ENCODE measurements around the gene PSMD2. TPM values are rescaled to one million over a fixed set of nuclear protein-coding genes. Genes with fewer than 3 reads are reported as not detected.

PSMD2 gene
- total RNA-seq, 1 donor from 2014 or later: 507 TPM

DNA sequence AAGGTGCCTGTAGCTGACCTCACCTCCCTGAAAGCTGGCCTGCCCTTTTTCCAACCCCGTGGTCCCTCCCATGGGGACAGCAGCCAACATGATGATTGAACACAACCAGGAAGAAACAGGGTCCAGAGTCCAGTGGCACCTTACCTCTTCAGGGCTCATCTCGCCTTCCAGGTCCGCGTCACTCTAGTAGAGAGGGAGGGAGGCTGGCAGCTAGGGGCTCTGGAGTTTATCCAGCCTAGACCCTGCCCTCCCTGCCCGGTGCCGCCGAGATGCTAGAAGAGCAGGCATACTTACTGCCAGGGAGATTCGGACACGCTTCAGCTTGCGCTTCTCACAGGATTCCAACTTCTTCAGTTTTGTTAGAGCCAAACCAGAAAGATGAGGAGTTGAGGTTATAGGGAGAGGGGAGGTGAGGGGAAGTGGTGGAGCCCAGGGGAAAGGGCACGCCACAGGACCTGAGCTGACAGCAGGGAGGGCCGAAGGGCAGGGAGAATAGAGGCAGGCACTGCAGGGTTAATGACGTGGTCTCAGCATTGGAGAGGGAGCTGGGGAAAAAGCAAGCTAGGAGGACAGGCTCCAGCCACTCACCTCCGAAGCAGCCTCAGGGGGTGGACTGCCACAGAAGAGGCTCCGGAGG lies 53.2 kb downstream of the PSMD2 start:
- Histone ChIP-seq H3K4me3 (ENCODE audit: low read depth, low read length) (no peak overlapping the region), H3K27me3 (ENCODE audit: control insufficient read depth, insufficient read depth, low read length) (no peaks in the 10 kb centered on the region), H3K36me3 (ENCODE audit: control insufficient read depth, insufficient read depth, low read length) (peaks cover 2% of the 10 kb centered on the region)
- FAIRE-seq (no peak), DNase-seq (ENCODE audit: low read depth) (no peak)
- TF ChIP-seq, protein P1, sequence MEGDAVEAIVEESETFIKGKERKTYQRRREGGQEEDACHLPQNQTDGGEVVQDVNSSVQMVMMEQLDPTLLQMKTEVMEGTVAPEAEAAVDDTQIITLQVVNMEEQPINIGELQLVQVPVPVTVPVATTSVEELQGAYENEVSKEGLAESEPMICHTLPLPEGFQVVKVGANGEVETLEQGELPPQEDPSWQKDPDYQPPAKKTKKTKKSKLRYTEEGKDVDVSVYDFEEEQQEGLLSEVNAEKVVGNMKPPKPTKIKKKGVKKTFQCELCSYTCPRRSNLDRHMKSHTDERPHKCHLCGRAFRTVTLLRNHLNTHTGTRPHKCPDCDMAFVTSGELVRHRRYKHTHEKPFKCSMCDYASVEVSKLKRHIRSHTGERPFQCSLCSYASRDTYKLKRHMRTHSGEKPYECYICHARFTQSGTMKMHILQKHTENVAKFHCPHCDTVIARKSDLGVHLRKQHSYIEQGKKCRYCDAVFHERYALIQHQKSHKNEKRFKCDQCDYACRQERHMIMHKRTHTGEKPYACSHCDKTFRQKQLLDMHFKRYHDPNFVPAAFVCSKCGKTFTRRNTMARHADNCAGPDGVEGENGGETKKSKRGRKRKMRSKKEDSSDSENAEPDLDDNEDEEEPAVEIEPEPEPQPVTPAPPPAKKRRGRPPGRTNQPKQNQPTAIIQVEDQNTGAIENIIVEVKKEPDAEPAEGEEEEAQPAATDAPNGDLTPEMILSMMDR (IDR thresholded peaks at IDR 0.05; ENCODE audit: insufficient read depth, low read length, severe bottlenecking): no peak

- DNase-seq (ENCODE audit: low read depth) (no peak), FAIRE-seq (no peak)
- TF ChIP-seq, protein P1 (IDR thresholded peaks at IDR 0.05; ENCODE audit: insufficient read depth, low read length, severe bottlenecking): no peak
- Histone ChIP-seq H3K27me3 (ENCODE audit: control insufficient read depth, insufficient read depth, low read length) (no peaks in the 10 kb centered on the region), H3K4me3 (ENCODE audit: low read depth, low read length) (no peak overlapping the region), H3K36me3 (ENCODE audit: control insufficient read depth, insufficient read depth, low read length) (peaks cover 4% of the 10 kb centered on the region)
These were observed 54.0 kb downstream of the PSMD2 start for GRCh38 chr3:184352897-184353545.

DNA sequence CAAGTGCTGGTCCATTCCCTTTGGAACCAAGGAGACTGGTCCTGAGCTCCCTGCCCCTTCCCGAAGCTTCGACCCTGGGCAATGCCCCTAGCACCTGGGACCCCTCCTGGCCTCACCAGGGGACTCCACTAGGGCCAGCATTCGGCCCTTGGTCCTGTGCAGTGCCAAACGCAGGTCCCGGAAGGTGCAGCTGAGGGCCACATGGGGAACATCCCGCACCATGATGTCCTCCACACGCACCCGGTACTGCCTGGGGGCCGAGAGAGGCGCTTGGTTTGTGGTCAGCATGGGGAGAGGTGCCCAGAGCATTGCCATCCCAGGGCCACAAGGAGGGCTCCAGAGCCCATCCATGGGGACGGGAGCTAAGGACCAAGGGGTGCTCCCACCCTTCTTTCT lies 54.5 kb downstream of the PSMD2 start:
- DNase-seq (ENCODE audit: low read depth) (no peak), FAIRE-seq (no peak)
- TF ChIP-seq, protein P1 (IDR thresholded peaks at IDR 0.05; ENCODE audit: insufficient read depth, low read length, severe bottlenecking): no peak
- Histone ChIP-seq H3K4me3 (ENCODE audit: low read depth, low read length) (no peak overlapping the region), H3K36me3 (ENCODE audit: control insufficient read depth, insufficient read depth, low read length) (peaks cover 4% of the 10 kb centered on the region), H3K27me3 (ENCODE audit: control insufficient read depth, insufficient read depth, low read length) (no peaks in the 10 kb centered on the region)

DNA sequence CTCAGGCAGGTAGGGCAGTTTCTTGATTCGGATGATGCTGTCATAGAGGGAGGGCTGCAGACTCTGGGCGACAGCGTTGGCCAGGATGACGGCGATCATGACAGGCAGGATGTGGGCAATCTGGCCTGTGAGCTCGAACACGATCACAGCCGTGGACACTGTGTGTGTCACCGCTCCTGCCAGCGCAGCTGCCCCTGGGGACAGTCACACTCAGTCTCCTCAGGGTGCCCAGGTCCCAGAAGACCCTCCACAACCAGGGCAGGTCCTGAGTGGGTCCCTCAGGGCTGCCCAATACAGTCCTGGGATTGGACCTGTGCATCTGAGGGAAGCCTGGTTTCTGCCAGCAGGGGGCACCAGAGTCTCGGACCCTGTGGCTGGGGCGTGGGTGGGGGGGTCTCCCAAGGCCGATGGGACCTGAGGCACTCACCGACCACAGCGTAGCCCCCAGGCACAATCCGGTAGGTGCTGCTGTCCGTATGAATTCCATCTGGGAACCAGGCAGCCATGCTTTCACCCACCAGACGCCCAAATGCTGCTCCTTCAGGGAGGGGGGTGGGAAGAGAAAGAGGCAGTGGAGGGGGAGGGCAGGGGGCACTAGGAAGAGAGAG lies 55.2 kb downstream of the PSMD2 start:
- no peak overlapping the region for H3K4me3 ChIP-seq (ENCODE audit: low read depth, low read length)
- FAIRE-seq (no peak), DNase-seq (ENCODE audit: low read depth) (no peak)
- H3K36me3 ChIP-seq (ENCODE audit: control insufficient read depth, insufficient read depth, low read length): peaks cover 4% of the 10 kb centered on the region
- TF ChIP-seq, protein P1 (IDR thresholded peaks at IDR 0.05; ENCODE audit: insufficient read depth, low read length, severe bottlenecking): peak; percentile 85
- no peaks in the 10 kb centered on the region for H3K27me3 ChIP-seq (ENCODE audit: control insufficient read depth, insufficient read depth, low read length)

DNA sequence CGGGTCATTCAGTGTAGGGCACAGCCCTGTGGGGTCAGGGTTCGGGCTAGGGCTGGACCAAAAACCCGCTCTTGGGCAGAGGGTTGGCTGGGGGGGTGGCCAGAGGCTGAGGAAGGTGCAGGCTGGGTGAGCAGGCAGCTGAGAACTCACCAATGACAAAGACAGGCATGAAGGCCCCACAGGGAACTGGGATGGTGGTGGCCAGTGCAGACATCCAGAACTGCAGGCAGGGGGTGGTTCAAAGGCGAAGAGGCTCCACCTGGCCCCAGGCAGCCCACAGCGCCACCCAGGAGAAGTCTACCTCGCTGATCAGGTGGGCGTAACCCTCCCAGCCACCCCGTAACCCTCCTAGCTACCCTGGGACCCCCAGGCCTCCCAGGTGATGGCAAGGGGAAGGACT lies 55.7 kb downstream of the PSMD2 start:
- TF ChIP-seq, protein P1 (IDR thresholded peaks at IDR 0.05; ENCODE audit: insufficient read depth, low read length, severe bottlenecking): no peak
- Histone ChIP-seq H3K4me3 (ENCODE audit: low read depth, low read length) (no peak overlapping the region), H3K36me3 (ENCODE audit: control insufficient read depth, insufficient read depth, low read length) (peaks cover 4% of the 10 kb centered on the region), H3K27me3 (ENCODE audit: control insufficient read depth, insufficient read depth, low read length) (no peaks in the 10 kb centered on the region)
- FAIRE-seq: no peak
- DNase-seq (ENCODE audit: low read depth): no peak

All from bronchial epithelial cell (primary cell).